ENCODE results near the gene NCOA1.

The NCOA1 gene

DNA sequence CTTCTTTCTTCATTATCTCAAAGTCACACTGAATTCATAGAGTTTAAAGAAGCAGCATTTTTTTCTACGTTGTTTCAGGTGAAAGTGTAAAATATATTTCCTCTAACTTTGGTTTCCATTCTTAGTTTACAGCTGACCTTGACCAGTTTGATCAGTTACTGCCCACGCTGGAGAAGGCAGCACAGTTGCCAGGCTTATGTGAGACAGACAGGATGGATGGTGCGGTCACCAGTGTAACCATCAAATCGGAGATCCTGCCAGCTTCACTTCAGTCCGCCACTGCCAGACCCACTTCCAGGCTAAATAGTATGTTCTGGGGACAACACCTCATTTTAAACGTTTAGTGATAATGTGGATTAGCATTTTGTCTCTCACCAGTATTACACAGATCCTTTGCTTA lies 219.8 kb downstream of the NCOA1 start:
- no peak for DNase-seq

DNA sequence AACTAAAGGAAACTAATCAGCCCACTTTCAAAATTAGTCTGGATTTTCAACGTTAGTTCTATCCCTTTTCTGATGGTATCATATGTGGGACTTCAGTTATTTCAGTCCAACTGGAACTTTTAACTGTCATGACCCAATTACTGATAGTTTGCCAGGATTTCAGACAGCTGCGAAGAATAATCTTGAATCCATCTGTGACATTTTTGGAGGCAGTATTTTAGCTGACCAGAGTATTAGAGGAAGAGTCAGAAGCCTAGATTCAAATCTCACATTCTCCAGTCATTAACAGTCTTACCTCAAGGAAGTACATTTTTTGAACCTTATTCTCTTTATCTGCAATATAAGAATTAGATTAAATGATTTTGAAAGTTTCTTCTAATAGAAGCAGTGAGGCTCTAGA lies 220.8 kb downstream of the NCOA1 start:
- no peak for DNase-seq

DNA sequence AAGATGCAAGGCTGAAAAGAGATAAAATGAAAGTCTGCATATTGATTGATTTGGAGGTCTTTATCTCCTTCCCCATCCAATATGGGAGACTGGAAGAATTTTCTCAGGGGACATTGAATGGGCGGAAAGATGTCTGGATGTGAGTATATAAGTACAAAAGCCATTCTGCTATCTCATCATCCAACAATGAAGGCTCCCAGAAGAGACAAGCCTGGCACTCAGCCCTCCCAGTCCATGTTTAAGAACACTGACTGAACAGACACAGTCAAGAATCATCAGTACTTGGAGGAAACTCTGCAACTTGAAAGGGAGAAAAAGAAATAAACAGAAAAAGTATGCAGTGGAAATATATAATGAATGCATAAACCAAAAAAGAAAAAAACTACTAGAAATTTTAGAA lies 221.2 kb downstream of the NCOA1 start:
- DNase-seq: no peak

DNA sequence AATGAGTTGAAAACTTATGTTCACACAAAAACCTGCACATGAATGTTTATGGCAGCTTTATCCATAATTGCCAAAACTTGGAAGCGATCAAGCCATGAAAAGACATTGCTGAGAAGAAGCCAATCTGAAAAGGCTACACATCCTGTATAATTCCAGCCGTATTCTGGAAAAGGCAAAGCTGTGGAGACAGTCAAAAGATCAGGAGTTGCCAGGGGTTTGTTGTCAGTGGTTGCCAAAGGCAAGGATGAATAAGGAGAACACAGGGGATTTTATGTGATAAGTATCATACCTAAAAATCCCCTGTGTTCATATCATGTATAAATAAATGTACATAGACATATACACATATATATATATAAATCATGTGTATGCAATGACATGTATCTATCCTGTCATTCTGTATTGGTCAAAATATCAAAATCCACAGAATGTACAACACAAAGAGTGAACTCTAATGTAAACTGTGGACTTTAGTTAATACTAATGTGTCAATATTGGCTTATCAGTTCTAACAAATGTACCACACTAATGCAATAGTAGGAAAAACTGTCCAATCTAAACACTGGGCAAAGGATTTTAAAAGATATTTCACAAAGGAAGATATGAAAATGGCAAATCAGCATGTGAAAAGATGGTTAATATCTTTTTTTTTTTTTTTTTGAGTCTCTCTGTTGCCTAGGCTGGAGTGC lies 226.4 kb downstream of the NCOA1 start:
- no peak for DNase-seq

DNA sequence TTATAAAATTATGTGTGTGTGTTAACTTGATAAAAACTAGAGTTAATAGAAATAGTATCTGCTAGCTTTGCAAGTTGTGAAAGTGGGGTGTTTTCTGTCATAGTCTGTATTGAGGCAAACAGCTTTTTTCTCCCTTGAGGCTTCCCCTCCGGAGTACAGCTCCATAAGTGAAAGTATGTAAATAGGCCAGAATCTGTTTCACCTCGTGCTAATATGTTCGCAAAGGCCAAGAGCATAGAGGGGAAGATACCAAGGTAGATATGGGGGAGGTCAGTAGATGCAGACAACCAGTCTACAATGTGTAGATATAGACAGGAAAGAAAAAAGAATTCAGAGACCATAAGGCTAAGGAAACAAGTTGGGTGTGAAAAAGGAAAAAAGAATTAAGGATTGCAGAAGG lies 229.3 kb downstream of the NCOA1 start:
- DNase-seq: no peak

DNA sequence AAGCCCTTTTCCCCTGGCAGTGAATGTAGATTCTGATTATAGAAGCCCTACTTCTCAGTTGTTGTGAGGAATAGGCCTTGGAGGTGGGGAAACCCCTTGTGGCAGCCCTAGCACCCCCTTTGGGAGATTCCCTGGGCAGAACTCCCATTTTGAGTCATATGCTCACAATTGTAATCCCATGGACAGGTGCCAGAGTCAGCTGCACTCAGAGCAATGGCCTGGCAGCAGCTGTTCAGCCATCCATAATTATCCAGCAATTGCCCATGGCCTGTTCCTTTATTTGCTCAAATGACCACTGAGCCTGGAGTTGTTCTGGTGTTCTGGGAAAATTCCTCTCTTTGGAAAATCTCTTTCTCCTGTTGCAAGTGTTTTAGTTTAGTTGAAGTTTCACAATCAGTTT lies 230.4 kb downstream of the NCOA1 start:
- no peak for DNase-seq

DNA sequence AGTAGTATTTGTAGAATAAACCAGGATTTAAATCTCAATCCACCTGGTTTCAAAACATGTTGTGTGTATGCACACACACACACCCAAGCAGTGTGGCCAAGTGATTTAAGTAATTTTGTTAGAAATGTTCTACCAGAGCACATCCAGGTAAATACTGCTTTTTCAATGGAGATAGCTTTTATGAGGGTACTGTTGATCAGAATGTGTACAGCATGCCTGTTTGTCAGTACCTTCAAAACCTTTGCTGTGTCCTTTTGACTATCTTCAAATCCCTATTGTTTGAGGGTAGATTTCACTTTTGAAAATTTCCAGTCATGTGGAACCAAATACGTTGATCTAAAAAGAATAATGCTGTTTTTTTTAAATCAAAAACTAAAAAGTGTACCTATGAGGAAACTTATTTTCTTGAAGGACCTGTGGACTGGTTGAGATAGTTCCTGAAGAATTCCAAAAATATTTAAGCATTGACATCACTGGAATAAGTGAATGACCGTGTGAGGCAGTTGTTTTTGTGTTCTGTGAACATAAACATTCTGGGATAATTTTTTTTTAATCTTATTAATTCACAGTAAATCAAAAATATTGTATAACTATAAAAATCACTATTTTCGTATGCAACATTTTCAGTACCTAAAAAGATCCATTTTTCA lies 231.2 kb downstream of the NCOA1 start:
- DNase-seq: no peak

DNA sequence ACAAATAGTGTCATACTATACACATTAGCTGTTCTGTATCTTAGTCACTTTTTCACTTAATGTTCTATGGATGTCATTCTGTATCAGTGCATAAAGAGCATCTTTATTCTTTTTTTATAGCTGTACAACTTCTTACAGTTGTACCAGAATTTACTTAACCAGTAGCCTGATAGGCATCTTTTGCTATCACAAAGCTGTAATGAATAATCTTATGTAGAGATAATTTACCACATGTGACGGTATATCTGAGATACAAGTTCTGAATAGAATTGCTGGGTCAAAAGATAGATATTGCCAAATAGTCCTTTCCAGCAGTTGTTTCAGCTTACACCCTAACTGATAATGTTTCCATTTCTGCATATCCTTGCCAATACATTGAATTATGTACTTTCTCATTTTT lies 232.1 kb downstream of the NCOA1 start:
- DNase-seq: no peak

DNA sequence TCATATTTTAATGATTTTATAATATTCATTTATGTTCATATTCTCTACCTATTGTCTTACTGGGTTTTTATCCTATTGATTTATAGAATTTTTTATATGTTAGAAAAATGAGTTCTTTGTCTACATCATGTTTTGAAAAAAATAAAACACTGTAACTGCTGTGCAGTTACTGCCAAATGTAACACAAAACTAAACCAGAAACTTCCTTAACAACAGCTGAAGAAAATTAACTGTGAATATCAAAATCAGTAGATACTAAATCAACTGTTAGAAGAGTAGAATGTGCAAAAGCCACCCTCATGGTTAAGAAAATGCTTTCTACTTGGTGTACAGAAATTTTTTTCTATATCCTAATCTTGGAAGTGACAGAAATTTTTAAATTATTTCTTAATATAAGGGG lies 232.6 kb downstream of the NCOA1 start:
- no peak for DNase-seq

DNA sequence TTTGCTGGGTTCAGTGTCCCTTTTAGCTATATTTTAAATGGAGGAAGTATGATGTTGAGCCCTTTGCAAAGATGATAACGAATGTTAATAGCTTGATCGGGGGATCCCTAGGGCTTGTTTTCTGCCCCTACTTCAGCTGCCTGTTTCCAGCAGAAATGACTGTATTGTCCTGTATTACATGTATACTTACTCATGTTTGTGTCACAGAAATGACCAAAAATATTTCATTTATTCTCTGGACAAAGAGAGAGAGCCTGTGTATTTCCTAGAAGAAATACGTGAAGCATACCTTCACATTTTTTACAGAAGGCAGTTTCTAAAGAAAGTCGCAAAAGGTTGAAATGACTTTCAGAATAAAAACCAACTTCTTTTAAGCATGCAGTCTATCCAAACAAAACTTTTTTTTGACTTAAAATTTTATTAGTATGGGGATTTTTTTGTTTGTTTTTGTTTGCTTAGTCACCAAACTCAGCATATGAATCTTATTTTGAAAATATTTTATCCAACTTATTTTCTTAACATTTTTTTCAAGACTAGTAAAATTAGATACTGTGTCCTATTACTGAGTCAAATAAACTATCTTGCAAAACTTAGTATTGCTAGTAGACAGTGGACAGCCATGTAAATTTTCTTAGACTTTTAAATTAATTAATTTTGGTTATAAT lies 233.2 kb downstream of the NCOA1 start:
- no peak for DNase-seq

DNA sequence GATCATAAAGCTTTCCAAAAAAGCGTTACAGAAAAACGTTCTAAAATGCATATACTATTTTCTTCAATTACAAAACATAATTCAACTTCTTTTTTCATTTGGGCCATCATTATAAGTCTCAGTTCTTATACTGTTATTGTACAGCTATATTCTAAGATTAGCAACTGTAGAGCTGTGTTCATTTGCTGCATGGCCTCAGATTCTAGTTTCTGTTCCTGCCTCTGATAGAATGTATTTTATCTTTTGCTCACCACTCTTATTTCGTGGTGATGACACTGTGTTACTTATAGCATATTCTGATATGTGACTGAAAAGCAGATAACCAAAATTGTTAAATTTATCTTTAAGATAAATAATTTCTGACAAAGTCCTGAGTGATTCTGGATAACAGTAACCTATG lies 234.9 kb downstream of the NCOA1 start:
- DNase-seq: no peak

DNA sequence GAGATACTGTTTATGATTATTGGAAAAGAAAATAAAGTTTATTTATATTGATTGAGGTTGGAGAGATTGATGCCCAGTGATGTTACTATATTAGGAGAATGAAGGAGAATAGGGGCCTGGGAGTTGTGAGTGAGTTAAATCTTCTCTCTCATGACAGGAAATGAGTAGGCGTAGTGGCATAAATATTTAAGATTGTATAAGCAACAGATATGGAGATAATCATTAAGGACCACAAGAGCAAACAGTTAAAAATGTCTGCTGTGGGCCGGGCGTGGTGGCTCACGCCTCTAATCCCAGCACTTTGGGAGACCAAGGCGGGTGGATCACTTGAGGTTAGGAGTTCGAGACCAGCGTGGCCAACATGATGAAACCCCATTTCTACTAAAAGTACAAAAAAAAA lies 239.4 kb downstream of the NCOA1 start:
- no peak for DNase-seq

DNA sequence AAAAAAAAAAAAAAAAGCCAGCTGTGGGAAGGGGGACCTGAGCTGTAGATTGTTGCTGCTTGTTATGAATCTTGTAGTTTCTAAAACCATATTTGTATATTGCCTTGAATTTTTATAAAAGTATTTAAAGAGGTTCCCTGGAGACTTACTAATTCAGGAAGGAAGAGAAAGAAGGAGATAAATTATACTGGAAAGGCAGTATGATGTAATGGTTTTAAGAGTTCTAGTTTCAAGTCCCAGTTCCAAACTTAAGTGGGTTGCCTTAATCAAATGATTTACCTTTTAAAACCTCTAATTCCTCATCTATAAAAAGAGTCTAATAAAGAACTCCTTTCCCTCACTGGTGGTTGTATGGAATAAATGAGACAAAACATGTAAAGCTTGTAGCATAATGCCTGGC lies 240.0 kb downstream of the NCOA1 start:
- no peak for DNase-seq

DNA sequence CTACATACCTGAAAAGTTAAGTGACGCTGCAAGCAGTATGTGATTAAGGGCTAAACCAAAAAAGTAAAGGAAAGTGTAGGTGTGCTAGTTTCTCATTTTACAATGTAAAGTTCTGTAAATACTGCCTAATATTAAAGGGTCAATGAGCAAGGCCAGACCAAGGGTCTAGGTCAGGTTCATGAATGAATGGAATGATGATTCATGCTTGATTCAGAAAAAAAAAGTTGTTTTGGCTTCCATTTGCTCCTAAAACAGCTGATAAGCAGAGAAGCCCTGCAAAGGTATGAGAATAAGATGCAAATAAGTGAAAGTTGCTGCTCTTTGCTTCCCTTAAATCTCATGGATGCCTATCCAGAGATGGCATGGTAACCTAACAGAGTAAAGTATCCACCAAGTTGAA lies 240.9 kb downstream of the NCOA1 start:
- no peak for DNase-seq

DNA sequence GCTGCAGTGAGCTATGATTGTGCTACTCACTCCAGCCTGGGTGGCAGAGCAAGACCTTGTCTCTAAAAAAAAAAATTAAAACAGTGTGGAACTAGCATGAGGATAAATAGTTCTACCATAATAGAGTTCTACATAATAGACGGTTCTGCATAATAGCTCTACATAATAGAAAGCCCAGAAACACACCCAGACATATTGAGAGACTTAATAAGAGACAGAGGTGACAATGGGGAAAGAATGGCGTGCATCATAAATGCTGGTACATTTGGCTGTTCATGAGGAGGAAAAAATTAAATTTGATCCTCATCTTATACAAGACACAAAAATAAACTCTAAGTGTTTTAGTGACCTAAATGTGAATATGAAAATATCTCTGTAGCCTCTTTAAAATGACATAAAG lies 243.7 kb downstream of the NCOA1 start:
- no peak for DNase-seq

DNA sequence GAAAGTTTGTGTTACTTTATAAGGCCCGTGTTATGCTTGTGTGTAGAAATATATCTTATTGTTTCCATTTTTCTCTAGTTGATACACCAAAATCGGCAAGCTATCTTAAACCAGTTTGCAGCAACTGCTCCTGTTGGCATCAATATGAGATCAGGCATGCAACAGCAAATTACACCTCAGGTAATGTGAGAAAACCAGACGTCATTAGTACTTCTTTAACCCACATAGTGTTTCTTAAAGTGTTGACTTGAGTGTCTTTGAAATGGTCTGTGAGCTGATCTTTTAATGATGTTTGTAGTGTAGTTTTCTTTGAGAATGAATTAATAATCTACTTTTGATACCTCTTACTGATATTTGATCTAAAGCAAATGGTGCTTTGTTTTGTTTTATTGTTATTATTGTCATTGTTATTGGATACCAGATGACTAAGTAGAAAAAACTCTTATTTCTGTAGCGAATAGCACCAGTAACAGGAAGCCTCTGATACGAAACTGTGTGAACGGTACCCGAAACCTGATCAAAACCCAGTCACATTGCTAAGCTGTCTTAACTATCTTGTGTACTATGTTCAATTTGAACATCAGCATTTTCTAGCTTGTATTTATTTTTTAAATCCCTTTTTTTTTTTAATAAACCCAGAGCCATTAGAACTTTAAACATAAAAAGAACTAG lies 248.4 kb downstream of the NCOA1 start:
- no peak for DNase-seq

DNA sequence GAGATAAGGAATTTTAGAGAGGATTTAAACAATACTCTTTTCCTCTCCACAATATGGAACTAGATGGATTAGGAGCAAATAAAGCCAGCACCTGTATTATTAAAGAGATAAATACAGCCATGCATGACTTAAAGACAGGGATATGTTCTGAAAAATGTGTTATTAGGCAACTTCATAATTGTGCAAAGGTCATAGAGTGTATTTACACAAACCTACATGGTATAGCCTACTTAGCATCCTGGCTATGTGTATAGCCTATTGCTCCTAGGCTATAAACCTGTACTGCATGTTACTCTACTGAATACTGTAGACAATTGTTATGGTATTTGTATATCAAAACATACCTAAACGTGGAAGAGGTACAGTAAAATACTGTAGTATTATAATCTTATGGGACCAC lies 249.1 kb downstream of the NCOA1 start:
- no peak for DNase-seq

DNA sequence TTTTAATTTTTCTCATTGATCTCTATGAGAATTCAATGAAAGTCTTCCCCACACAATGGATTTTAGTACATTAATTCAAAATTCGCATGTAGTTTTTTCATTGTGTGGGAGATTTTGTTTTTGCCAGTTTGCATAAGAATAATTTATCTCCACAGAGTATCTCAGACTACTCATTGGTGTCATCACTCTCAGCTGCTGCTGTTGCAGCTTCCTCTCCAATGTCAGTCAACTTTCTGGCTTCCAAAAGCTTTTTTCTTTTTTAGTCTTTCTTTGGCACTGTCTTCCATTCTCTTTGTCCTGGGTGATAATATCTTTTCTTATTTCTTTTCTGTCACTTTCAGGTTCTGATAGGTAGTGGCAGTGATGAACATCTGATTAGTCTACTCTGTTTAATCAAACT lies 251.7 kb downstream of the NCOA1 start:
- no peak for DNase-seq

DNA sequence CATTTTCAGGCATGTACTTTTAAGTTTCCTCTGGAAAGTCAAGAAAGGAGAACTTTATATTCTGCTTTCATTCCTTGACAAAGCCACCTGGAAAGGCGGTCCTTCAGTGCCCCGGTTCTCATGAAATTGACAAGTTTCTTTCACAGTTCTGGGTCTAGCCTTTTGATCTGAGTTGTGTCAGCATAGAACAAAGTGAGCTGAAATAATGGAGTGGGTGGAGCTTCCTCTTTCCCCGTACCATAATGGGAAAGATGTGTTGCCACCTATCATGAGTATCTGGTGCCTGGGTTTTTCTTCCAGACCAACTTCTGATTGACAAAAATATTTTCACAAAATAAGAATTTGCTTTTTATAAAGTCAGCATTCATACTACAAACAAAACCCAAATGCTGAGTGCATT lies 252.9 kb downstream of the NCOA1 start:
- no peak for DNase-seq

DNA sequence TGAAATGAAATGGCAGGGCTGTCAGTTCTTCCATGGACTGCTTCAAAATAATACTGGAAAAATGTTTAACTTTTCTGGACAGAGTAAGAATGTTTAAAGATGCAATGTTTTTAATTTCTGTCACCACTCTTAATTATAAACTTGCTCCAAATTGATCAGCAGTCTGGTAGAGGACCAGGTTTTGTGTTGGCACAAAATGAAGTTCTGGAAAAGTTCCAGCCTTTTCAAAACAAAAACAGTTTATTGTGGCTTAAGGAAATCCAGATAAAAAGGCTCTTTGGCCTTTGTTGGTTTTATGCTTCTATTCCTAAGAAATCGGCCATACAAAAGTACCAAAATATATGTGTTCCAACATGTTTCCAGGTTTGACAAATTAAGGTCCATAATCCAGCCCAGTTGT lies 253.3 kb downstream of the NCOA1 start:
- DNase-seq: no peak

DNA sequence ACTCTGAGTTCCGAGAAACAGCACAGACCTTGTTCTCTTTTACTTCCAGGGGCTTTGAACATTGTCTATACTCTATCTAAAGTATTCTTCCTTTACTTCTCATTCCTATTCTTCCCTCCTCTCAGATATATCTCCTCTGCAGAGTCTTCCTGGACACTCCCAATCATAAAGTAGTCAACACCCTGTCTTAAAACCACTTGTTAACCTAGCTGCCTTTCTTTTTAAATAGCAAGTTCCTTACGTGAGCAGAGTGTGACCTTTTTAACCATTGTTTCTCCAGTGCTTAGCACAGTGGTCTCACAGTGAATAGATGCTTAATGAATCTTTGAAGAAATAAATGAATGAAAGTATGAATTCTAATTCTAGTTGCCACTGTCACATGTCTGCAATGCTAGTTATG lies 254.8 kb downstream of the NCOA1 start:
- DNase-seq: no peak

DNA sequence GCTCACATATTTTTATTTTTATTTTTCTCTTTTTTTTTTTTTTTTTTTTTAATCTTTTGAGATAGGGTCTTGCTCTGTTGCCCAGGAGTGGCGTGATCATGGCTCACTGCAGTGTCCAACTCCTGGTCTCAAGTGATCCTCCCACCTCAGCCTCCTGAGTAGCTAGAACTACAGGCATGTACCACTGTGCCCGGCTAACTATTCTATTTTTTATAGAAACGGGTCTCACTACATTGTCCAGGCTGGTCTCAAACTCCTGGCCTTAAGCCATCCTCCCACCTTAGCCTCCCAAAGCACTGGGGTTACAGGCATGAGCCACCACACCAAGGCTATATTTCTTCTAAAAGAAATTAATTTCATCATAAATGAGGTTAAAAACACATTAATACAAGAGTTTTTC lies 256.2 kb downstream of the NCOA1 start:
- DNase-seq: no peak

DNA sequence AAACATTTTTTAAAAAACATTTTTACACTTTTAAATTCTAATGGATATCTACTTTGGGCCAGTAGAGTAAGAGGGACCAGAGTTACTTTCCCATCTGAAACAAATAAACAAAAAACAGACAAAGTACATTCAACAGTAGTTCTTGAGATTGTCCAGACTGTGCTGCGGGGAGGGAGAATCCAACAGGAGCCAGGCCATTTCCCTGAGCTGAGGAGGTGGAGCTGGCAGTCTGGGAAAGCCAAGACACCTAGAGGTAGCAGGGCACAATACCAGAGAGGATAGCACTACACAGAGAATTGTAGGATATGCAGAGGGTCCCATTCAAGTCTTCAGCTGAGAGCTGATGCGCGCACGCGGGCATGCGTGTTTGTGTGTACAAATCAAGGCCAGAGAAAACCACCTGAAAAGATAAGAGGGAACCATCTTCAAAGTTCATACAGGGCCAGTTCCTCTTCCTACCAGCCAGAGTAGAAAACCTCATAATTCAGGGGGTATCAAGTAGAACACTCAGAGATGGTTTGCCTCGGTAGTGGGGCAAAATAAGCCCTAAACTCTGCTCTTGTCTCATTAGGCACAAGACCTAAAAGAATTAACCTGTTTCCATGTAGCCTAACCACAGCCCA lies 258.1 kb downstream of the NCOA1 start:
- no peak for DNase-seq

Measured in activated naive CD4-positive, alpha-beta T cell (primary cell).